GM21529 (cell line): Measurements from ENCODE around the gene SLIT1.
"Not testable (repeated sequence)": the region's sequence is repeated elsewhere in the genome, so short reads cannot be mapped to it uniquely, and the experiment has no call there.

Source experiments
- ATAC-seq: cut with Tn5 transposase; IDR thresholded peaks from one replicate; pipeline ENCODE4 v1.9.1; 2021; ENCODE audit not compliant: unreplicated experiment

Gene SLIT1

DNA sequence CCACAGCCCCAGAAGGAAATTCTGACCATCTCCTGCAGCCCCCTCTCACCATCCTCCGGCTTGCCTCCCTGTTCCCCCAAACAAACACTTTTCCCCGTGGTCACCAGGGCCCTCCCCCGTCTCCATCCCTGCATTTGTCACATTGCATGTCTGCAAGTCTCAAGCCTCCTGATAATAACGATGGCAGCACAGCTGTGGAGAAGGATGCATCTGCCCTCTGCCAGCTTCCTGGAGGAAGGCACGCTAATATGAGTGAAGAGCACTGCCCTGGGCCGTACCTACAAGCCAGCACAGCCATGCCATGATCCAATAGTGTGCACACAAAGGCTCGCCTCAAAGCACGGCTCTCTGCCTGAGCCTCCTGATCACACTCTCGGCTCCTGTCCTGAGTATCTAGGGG is 98.5 kb downstream of the SLIT1 start:
- ATAC-seq, result no peak

DNA sequence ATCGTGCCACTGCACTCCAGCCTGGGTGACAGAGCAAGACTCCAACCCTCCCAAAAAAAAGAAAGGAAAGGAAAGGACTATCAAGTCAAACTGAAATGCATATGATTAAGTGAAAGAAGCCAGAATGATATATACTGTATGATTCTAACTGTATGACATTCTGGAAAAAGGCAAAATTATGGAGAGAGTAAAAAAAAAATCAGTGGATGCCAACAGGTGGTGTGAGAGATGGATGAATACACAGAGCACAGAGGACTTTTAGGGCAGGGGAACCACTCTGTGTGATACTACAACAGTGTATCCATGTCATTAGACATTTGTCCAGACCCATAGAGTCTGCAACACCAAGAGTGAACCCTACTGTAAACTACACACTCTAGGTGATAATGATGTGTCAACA is 99.2 kb downstream of the SLIT1 start:
- no peak for ATAC-seq

DNA sequence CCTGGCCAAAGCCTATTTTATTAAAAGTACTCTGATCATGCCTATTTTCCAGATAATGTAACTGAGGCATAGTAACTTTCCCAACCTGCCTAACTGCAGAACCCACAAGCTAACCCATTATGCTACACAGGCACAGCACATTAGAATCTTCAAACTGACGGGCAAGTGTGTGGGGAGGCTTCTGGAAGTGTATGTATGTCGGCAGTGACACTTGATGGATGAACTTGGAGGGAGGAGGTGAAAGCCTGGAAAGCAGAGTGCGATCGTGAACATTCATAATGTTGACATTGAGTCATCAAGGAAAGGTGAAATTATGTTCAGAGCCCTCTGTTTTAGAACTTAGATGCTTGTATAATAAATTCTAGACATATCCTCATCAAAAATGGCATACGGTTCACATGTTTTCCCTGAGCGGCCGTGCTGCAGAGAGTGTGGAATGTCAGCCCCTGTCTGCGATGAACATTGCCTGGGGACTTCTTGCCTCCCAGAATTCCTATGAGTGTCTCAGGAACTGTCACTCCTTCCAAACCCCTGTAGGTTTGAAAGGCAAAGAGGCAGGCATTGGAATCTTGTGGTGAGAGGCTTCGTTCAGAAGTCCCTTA is 102.4 kb downstream of the SLIT1 start:
- no peak for ATAC-seq

DNA sequence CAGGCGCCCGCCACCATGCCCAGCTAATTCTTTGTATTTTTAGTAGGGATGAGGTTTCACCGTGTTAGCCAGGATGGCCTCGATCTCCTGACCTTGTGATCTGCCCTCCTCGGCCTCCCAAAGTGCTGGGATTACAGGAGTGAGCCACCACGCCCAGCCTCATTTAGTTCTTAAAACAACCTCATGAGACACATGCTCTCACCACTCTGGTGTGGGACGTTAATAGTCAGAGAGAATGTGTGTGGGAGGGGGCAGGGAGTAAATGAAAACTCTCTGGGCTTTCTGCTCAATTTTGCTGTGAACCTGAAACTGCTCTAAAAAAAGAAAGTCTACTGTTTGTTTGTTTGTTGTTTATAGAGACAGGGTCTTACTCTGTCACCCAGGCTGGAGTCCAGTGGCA is 103.2 kb downstream of the SLIT1 start:
- ATAC-seq, result not testable (repeated sequence)

DNA sequence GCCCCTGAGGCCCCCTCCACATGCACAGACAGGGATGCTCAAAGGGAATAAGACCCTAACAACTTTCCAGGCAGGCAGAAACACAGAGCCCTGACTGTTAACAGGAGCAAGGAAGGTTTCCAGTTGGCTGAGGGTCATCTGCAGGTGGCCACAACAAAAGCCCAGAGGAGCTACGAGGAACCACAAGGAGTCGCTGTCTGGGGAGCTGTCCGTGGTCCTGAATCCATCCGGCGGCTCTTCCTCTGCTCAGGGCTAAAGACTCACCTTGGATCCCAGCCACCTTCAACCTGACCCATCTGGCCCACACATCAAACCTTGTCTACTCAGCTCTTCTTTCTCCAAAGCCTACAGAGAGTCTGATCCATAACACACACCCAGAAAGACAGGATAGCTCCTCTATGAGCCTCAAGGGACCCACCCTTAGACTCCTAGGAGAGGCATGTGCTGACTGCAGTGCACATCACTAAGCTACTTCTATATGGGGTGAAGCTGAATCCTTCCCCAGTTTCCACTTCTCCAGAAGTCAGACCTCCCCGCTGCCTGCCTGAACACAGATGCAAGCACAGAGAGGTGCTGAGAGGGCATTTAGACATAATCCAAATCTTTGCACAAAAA is 104.0 kb downstream of the SLIT1 start:
- no peak for ATAC-seq

DNA sequence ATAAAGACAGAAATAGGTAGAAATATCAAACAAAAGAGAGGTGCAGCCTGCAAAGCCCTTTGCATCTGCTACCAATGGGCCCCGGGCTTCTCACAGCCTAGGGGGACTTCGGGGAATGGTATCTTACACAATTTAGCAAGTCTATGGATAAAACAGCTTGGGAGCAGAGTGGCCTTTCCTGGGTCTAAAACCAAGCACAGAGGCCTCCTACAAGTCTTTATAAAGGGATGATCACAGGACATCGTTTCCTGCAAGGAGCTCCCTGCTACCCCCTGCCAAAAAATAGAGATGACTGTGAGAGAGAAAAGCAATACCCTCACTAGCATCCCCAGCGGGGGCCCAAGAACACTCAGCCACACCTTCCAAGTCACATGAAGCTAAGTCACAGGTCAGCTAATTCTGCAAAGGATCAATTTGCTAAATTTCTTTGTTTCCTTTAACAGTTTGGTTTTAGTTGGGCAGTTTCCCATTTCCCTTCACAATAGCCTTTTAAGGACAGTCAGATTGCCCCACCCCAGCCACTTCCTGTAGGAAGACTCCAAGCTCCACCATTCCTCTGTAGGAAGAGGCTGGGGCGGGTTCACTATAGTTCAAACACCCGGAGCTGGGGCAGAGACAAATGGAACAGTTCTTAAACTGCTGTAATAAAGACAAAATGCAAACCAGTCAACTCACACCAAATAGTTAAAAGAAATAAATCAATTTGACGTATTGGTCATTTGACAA is 105.5 kb downstream of the SLIT1 start:
- ATAC-seq, result no peak

DNA sequence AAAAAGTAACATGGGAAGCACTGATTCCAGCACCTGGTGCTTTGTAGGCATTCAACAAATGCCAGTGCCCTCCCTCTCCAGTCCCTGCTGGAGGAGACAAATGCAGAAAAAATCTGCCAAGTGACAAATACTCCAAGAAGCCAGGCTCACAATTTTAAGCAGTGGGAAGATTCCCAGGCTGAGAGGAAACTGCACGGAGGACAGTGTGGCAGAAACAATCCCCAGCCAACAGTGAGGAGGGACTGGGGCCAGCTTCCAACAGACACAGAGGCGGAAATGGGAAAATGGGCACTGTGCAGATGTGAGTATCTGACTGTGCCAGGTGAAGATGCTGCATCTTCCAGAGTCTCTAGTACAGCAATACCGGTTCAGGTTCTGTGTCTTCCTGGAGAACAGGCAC is 106.3 kb downstream of the SLIT1 start:
- no peak for ATAC-seq

DNA sequence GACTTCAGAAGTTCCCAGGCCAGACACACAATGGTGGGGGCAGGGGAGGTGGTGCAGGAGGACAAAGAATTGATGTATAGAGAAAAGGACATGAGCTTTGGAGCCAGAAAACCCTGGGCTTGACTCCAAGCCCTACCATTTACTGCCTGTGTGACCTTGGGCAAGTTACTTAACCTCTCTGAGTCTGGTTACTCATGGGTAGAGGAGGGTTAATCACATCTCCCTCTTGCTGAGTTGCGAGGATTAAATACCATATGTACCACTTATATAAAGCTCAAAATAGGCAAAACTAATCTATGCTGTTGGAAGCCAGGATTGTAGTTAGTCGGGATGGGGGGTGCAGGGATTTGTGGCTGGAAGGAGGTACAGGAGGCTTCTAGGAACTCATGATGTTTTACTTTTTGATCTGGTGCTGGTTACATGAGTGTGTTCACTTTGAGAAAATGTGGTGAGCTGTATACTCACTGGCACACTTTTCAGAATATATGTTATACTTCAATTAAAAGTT is 106.8 kb downstream of the SLIT1 start:
- ATAC-seq, result no peak

DNA sequence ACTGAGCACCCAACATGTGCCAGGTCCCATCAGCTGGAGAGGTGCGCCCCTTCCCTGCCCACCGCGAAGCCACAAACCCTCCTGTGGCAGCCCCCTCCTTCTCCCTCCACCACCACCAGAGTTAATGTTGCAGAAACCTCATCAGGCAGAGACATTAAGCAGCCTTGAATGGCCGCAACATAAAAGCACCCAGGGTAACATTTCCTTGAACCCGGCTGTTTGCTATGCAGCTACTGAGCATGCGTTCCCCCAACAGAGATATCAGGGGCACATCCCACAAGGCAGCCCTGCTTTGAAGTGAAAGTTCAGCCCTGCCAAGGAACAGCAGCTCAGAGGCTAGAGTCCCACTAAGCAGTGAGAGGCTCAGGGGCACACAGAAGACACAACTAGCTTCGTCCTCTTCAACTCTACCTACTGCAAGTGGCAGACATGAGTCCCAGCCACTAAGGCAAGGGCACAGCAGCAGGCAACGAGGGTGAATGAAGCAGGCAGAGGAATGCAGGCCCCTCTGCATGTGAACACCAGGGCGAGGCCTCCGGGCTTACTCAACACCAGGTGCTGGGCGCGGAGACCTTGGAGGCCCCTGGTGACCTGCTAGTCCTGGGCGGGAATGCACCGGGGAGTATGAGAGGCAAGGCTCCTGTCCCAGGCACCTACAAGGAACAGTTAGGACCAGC is 107.4 kb downstream of the SLIT1 start:
- no peak for ATAC-seq

DNA sequence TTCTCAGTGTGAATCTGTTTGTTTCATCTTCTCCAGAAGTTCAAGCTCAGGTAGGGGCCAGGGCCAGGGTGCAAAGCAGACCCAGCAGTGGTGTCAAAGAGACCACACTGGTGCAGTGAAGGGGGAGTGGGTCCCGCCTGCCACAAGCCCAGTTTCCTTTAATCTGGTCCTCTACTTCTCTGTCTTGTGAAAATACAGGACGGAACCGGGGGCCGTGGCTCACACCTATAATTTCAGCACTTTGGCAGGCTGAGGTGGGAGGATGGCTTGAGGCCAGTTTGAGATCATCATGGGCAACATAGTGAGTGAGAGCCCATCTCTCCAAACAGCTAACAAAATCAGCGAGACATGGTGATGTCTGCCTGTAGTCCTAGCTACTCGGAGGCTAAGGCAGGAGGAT is 109.0 kb downstream of the SLIT1 start:
- ATAC-seq, result no peak

DNA sequence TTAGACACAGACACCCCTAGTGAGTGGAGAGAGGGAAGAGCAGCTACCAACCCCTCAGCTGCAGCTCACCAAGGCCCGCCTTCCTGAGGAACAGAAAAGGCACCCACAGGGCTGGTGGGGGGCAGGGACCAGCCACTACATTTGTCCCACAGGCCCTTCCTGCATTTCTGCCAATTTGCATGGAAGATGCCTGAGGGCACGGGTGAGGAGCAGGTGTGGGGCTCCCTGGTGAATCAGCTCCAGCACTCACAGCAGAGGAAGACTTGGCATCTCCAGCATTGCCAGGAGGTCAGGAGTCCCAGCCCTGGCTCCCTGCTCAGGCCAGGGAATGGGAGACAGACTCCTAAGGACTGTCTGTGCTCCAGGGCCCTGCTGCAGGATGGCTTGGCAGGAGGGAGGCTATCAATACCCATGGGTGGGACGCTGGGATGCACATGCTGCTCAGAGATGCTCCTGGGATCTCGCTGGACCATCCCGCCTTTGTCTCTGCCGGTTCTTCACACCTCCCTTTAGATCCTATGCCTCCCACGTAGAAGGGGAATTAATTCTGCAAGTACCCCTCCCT is 109.7 kb downstream of the SLIT1 start:
- no peak for ATAC-seq

DNA sequence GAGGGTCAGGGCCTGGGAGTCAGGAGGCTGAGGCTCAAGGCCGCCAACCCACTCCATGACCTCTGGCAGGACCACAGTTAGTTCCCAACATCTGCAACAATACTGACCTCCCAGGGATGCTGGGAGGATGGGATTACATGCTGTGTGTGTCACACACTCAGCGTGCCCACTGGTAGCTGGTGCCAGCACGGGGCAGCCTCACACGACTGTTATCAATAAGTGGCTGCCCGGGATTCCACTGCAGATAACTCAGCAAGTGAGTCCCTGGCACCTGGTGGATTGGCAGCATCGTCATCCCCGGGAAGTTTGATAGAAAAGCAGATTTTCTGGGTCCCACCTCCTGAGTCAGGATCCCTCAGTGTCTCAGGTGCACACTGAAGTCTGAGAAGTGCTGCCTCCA is 110.3 kb downstream of the SLIT1 start:
- no peak for ATAC-seq

DNA sequence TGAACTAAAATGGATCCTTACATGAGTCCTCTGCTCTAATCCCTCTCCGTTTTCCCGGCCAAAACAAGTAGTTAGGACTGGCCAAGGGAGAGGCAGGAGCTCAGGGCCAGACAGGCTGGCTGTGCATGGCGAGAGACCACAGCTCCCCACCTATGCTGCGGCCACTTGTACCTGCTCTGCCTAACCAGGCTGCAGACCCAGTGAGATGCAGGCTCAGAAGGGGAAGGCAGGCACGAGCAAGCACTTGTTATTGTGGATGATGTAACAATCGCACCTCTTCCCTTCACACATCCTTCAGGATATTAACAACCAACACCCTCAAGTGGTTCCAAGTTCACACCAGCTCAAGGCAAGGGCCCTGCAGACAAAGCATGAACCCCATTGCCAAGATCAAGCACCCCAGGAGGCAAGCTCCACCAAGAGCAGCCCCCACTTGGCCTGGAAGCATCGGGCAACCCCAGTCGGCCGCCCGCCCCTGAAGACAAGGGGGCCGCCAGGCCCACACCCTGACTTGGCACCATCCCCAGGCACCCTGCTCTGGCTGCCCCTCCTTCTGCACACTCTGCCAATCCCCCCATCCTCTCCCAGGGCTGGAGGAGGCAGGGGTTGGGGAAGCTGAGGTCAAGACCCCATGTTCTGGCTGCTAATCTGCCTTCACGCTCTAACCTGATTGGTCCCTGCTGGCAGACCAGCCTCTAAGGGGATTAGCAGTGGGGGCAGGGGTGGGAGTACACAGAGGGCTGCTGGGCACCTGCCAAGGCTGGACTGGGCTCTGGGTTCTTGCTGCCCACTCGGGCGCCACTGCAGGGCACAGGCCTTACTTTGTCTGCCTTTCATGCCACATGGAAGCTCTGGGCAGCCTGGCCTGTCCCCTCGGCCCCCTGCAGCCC is 111.3 kb downstream of the SLIT1 start:
- no peak for ATAC-seq

DNA sequence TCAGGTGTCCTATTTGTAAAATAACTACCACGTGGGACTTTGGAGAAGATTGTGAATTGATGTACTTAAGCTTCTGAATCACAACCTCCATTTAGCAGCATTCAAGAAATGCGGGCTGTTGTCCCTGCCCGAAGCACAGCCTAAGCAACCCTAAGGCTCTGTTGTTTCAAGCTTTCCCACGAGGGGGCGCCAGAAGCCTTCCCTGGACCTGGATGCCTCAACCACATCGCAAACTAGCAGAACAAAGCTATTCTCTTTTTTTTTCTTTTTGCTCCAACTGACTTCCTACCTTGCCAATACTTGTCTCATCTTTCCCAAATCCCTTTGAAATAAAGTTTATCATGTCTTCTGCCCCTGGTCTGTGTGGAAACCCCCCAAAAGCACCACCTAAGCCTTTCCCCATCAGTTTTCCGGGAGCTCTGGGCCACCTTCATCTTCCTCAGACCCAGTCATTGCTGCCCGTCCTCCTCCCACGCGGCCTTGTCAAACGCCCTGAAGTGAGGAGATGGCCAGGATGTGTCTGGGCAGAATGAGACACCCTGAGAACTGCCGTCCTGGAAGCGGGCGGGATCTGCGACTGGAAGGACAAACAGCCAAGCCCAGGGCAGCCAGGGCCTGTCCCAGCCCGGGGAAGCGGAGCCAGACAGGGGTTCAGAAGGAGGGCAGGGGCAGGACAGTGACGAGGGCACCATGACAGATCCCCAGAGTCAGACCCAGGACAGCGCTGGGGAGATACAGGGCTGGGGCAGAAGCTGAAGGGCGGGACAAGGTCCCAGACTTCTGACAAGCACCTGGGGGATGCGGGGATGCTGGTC is 112.7 kb downstream of the SLIT1 start:
- ATAC-seq, result no peak

DNA sequence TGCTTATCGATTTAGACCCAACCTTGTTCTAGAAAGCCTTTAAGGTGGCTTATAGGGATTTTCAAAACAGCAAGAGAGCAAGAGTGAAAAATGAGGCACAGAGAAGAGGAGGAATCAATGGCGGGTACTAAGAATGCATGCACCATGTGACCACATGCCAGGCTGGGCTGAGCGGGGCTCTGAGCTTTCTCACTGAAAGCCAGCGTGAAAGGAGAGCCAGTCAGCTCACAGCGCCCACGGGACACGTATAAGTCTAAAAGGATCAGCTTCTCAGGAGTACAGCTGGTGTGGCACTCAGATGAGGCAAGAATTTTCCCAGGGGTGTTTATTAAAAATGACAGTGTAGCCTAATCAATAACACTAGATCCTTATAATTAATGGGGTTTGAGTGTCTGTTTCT is 114.3 kb downstream of the SLIT1 start:
- no peak for ATAC-seq

DNA sequence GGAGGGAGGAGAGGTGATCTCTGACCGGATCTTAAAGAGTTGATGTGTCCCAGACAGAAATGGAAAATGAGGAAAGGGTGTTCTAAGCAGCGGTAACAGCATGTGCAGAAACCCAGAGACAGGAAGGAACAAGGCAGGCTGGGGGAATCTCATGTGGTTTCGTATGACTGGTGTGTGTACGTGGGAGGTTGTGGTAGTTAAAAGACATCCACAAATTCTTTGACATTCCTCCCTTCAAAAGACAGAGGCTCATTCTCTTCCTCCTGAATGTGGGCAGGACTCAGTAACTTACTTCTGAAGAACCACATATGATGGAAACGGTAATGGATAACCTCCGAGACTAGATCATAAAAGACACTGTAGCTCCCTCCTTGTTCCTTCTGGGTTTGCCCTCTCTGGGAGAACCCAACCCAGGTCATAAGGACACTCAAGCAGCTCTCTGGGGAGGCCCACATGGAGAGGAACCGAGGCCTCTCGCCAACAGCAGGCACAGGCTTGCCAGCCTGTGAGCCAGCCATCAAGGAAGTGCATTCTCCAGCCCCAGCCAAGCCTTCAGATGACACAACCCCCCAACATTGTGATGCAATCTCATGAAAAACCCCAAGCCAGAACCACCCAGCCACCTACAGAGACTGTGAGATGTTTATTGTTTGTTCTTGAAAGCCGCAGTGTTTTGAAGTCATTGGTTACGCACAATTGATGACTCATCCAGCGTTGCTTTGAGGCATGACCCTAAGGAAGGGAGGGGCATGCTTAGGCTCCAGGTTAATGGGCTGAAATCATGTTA is 116.0 kb downstream of the SLIT1 start:
- ATAC-seq, result no peak

DNA sequence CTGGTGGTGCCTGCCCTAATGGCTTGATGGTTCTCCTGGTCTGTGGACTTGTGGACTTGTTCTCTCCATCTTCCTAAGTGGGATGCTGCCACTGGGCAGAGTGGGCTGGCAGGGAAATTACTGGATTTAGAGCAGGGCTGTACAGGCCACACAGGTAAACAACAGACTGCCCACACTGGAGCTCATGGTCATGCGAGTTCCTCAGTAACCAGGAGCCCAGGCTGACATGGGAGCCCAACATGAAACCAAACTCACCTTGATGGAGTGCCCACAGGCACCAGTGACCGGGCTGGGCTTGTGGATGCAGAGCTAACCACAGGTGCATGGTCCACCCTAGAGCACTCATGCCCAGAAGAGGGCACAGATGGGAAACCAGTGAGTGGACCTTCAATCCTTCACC is 116.7 kb downstream of the SLIT1 start:
- ATAC-seq, result no peak

DNA sequence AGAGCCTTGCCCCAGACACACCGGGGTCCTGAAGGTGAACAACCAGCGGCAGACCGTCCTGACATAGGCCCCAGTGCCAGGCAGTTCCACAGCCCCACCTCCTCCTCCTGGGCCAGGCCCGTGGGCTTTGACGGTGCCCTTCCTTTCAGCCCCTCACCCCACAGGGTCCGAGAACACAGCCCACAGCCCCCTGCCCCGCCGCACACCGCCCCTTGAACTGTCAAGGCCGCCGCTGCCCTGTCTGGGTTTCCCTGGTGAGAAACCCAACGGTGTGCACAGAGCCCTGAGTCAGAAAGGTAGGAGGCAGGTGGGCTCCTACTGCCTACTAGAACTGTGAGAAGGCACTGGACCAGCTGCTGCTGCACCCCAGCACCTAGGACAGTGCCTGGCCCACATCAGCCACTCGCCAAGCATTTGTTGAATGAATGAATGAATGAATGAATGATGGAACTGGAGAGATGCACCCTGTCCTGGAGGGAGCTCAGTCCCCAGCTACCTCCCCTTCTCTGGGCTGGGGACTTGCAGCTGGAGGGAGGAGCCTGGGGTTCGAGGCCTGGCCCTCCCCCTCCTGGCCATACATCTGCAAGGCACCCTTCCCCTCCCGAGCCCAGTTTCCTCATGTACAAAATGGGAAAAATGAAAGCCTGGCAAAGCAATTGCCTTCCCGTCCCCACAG is 117.9 kb downstream of the SLIT1 start:
- no peak for ATAC-seq
